ENCODE data around the gene HIPK2.
A peak's percentile ranks its signal among the peaks of the same experiment; 100 is the strongest.

HIPK2 gene

GRCh38 chr7:139645572-139646523, 131.9 kb downstream of the HIPK2 start:
- peak; percentile 76 for DNase-seq

GRCh38 chr7:139643951-139644585, 133.7 kb downstream of the HIPK2 start:
- DNase-seq = no peak

GRCh38 chr7:139642283-139642682, 135.5 kb downstream of the HIPK2 start:
- no peak for DNase-seq

- DNase-seq = no peak
These were observed 136.3 kb downstream of the HIPK2 start for GRCh38 chr7:139641337-139641992.

DNA sequence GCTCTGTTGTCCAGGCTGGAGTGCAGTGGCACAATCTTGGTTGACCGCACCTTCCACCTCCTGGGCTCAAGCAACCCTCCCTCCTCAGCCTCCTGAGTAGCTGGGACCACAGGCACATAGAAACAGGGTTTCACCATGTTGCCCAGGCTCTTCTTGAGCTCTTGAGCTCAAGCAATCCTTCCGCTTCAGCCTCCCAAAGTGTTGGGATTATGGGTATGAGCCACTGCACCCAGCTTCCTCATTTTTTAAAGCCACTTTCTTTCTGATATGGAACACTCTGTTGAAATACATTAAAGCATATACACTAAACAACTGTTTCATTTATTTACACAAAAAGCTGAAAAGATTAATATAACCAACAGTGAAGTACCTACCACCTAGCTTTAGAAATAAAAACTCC, 137.1 kb downstream of the HIPK2 start:
- no peak for DNase-seq

- DNase-seq = no peak
These were observed 138.2 kb downstream of the HIPK2 start for GRCh38 chr7:139639563-139639962.

DNA sequence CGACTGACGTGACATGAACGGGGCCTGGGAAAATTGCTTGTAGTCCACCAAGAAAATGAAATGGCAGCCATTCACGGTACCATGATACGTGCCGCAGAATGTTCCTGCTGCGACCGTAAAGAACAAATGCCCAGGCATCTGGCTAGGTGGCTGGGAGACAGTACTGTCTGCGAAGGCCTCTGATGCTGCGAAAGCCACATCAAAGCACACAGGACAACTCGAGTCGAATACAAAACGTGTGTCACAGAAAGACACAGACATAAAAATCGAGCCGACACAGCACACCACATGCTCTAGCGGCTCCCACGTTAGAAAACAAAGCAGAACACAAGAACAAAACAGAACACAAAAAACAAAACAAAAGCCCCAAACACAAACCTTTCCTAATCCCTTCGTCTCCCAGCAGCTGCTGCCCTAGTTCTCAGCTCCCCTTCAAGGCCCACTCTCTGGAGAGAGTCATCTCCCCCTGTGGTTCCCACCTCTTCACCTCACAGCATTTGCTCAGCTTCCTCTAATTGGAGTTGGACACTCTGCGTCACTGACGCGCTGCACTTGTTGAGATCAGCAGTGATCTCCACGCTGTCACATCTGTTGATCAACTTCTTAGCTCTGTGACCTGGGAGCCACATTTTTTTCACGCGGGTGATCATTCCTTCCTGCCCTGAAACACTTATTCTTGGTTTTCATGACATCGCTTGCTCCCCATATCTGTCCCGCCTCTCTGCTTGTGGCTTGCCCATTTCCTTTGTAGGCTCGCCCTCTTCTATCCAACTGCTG, 142.1 kb downstream of the HIPK2 start:
- DNase-seq = no peak

DNA sequence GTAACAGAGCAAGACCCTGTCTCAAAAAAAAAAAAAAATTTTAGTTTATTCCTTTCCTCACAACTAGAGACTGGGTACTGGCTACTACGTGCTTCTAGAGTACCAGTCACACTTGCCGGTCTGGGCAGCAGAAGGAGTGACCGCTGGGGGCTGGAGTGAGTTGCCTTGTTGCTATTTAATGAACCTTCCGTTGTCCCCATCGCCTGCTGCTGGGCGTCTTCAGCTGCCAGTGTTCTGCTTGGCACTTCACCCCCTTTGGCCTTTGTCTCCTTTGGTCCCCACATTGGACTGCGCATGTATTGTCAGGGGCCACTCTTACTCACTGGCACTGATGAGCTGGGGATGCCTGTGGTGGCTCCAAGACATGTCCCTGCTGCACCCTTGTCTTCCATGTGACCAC, 143.7 kb downstream of the HIPK2 start:
- no peak for DNase-seq

DNA sequence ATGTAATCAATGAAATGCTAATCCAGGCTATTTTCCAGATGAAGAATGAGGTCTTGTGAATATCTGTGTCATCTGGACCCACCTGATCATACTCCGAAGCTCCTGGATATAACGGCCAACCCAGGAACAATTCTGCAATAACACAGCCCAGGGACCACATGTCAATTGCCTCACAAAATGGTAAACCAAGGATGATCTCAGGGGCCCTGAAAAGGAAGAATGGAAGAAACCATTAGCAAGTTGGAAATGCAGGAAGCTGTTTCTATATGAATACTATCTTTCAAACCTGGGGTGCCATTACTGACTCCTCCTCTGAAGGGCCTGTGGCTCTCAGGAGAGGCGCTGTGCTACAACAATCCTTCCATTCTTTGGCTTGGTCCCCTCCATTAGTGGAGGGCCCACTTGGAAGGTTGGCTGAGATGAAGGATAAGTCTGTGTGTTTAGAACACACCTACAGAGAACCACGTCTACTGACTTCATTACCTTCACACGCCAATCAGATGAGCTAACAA, 146.2 kb downstream of the HIPK2 start:
- DNase-seq = no peak

GRCh38 chr7:139630643-139631519, 146.9 kb downstream of the HIPK2 start:
- no peak for DNase-seq

DNA sequence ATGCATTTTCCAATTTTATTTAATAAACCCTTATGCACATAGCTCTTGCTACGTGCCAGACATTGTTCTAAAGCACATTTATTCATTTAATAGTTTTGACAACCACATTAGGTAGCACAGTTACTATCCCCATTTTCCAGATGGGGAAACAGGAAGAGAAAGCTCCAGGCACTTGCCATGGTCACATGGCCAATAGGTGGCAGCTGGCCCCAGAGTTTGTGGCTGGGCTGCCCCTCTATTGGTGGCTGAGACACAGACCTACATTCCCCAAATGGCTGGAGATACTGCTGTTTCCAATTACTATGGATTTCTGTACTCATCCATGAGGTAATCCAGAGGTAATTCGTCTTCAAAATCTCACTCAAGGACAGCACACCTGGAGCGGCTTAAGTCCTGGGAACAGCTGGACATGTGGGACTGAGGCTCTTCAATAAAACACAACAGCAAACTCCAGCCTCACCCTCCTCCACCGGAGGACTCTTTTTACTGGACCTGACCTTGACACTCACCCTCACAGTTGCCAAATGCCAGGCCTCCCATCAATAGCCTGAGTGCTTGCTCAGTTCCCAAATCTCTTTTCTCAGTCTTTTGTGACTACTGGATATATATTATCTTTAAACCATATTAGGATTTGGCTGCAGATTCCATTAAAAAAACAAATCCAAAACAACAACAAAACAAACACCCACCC, 148.3 kb downstream of the HIPK2 start:
- no peak for DNase-seq

DNA sequence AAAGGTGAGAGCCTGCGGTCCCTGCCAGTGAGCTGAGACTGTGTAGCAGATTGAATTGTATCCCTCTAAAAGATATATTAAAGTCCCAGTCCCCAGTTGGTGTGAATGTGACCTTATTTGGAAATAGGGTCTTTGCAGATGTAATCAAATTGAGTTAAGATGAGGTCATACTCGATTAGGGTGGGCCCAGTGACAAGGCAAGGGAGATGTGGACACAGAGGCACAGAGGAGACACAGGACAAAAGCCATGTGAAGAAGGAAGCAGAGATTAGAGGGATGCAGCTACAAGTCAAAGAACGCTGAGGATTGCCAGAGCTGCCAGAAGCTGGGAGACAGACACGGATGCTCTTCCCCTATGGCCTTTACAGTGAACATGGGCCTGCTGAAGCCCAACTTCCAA, 150.0 kb downstream of the HIPK2 start:
- no peak for DNase-seq

- DNase-seq = no peak
These were observed 151.0 kb downstream of the HIPK2 start for GRCh38 chr7:139626817-139627216.

DNA sequence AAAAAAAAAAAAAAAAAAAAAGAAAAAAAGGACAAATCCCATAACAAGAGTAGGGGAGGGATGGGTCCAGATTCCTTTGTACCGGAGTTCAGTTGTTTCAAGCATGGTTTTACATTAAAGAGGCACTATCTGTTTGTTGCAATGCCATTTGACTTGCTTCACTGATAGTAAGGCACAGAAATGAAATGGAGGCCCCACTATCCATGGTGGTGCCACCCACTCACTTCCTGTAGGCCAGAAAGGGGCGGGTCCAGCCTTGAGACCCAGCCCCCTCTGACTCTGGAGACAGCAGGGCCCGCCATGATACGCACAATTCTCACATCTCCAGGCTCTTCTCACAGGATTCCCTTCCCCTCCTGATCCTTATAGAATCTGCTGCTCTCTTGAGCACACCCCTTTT, 154.3 kb downstream of the HIPK2 start:
- no peak for DNase-seq

- peak; percentile 38 for DNase-seq
These were observed 157.0 kb downstream of the HIPK2 start for GRCh38 chr7:139620676-139621344.

GRCh38 chr7:139619367-139619657, 158.5 kb downstream of the HIPK2 start:
- DNase-seq = no peak

DNA sequence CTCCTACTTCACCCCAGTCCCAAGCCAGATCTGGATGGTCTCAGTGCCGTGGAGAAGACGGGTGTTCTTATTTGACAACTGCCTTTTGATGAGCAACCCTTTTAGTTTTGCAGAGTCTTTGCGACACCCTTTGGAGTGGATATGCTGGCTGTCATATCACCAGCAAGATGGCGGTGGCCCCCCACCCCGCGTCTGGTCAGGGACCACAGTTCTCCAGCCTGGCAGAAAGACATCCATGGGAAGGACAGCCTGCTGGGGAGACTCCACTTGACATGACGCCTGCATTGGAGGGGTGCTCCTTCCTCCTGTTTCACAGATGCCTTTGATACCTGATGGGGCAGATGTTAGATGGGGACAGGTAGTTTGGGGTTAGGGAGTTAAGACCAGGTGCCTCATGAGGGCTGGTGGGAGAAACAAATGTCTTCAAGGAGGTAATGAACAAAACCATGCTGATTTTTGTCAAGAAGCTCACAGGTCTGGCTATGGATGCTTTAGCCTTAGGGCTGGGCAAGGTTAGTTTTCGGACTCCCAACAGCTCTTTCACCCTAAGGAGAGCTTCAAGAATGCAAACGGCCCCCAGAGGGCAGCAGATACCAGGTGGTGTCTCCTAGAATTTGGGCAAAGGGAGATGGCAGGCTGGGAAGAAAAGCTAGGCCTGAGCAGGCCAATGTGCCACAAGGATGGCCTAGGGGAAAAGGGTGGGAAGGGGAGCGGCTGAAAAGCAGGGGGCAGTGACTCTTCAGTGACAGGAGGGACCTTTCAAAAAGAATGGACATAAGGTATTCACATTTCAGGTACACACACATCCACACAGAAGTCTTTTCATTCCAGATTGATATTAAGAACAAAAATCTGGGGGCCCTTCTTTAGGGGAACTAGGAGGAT, 159.1 kb downstream of the HIPK2 start:
- peak; percentile 41 for DNase-seq

GRCh38 chr7:139617074-139617473, 160.7 kb downstream of the HIPK2 start:
- no peak for DNase-seq

GRCh38 chr7:139614886-139615285, 162.9 kb downstream of the HIPK2 start:
- DNase-seq = no peak

- no peak for DNase-seq
These were observed 163.8 kb downstream of the HIPK2 start for GRCh38 chr7:139613971-139614411.
